HepG2 (cell line): ENCODE results near the gene AKAP12.

ENCODE experiments used
- CTCF ChIP-seq: sonication (generic); formaldehyde crosslinking; IDR thresholded peaks from 2 replicates; pipeline ENCODE4 v1.5.0; 2020; ENCODE audit warnings: mild to moderate bottlenecking, missing genetic modification reagents, moderate library complexity
- MAZ ChIP-seq, 2 experiments: sonication (generic) in 1 of 2; formaldehyde crosslinking in 1 of 2; IDR thresholded peaks; 2 replicates each; pipeline versions ENCODE4 v1.5.0 to v1.6.1; 2012 to 2020; ENCODE audit warnings: low read depth in 2 of 2, mild to moderate bottlenecking in 2 of 2, borderline replicate concordance in 1 of 2, improper control_type of control experiment in 1 of 2, low read length in 1 of 2, missing genetic modification reagents in 1 of 2, moderate library complexity in 1 of 2

GRCh38 chr6:151390276-151390850 lies 150.6 kb downstream of the AKAP12 start:
- TF ChIP-seq MAZ (IDR thresholded peaks at IDR 0.05; ENCODE audit: borderline replicate concordance, low read depth, low read length) (peak; percentile 95), MAZ (CRISPR knock-in tag; IDR thresholded peaks at IDR 0.05; ENCODE audit: low read depth) (peak; percentile 95; the same call in 1 of the 2 replicates), CTCF (CRISPR knock-in tag) (0 out of 2 replicates have a peak, but pooled peaks have one; percentile 29)
